NT2/D1 (cell line): ENCODE data around the gene RASSF7.

Experiments
- SUZ12 ChIP-seq: IDR thresholded peaks from 2 replicates; pipeline ENCODE4 v1.6.1; 2011; ENCODE audit not compliant: insufficient read length, insufficient read depth; ENCODE audit errors: extremely low read depth
- YY1 ChIP-seq: IDR thresholded peaks from 2 replicates; pipeline ENCODE4 v1.6.1; 2011; ENCODE audit not compliant: insufficient read length, insufficient read depth
- ZNF274 ChIP-seq: IDR thresholded peaks from 2 replicates; pipeline ENCODE4 v1.6.1; 2011; ENCODE audit warnings: mild to moderate bottlenecking, low read depth, low read length

DNA sequence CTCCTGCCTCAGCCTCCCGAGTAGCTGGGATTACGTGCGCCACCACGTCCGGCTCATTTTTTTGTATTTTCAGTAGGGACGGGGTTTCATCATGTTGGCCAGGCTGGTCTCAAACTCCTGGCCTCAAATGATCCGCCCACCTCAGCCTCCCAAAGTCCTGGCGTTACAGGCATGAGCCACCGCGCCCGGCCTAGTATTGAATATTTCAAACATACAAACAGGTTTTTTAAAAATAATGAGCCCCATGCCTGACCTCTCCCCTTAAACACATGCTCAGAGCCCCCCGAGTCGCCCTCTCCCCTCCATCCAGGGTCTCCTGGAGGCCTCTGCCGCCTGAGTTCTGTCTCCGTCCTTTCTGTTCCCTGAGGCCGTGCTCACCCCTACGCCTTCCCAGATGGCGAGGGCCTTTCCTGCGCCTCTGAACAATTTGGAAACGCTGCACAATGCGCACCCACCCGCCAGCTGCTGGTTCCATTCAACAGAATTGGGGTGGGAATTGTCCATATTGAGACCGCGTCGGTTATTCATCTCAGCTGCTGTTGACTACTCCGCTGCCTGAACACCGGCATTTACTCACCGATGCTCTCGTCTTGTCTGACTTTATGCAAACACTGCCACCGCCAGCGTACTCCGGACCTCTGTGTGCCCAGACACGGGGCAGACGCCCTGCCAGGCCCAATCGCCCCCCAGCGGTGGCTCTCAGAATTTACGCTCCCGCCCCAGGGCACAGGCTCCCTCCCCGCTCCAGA lies 40.2 kb upstream of the RASSF7 start:
- TF ChIP-seq ZNF274 (no peak), YY1 (no peak), SUZ12 (no peak)
